Esophagus squamous epithelium (tissue), 5 donors: ENCODE data around the gene GDPD5. TPM values are rescaled to one million over a fixed set of nuclear protein-coding genes. Genes with fewer than 3 reads are reported as not detected.

Experiments
- DNase-seq: peaks from one replicate; lab custom pipeline; 2025; lab: John Stamatoyannopoulos, UW
- H3K27ac ChIP-seq, 4 donors: fragments of 200-600 bp; sonication (generic); one replicate each; pipeline ENCODE4 v1.5.1; 2016 to 2019; ENCODE audit warnings: mild to moderate bottlenecking in 1 of 4
- H3K27me3 ChIP-seq, 4 donors: fragments of 200-600 bp; sonication (generic); 1 replicate in 3 of 4; 2 replicates in 1 of 4; pipeline versions ENCODE4 v1.5.1 to v1.6.0; 2017 to 2021; ENCODE audit warnings: antibody characterized with exemption in 1 of 4
- H3K36me3 ChIP-seq, 3 donors: fragments of 200-600 bp; sonication (generic); one replicate each; pipeline ENCODE4 v1.5.1; 2016 to 2019
- H3K4me1 ChIP-seq, 3 donors: fragments of 200-600 bp; sonication (generic); one replicate each; pipeline ENCODE4 v1.5.1; 2017 to 2019
- H3K4me3 ChIP-seq, 4 donors: fragments of 200-600 bp; sonication (generic); 1 replicate in 3 of 4; 2 replicates in 1 of 4; pipeline ENCODE4 v1.5.1; 2016 to 2019; ENCODE audit warnings: mild to moderate bottlenecking in 2 of 4, moderate library complexity in 1 of 4
- H3K9me3 ChIP-seq, 3 donors: fragments of 200-600 bp; sonication (generic); one replicate each; pipeline ENCODE4 v1.5.1; 2016 to 2019
- CTCF ChIP-seq, 6 experiments: fragments of 450-650 bp in 4 of 6; fragments of 200-600 bp in 2 of 6; sonication (generic) in 2 of 6; IDR thresholded peaks; one replicate each; pipeline ENCODE4 v1.5.1; 2016 to 2019; ENCODE audit warnings: antibody characterized with exemption in 6 of 6, mild to moderate bottlenecking in 4 of 6, moderate library complexity in 4 of 6
- POLR2A ChIP-seq, 4 donors: fragments of 450-650 bp; IDR thresholded peaks; one replicate each; pipeline ENCODE4 v1.6.1; 2017; ENCODE audit warnings: antibody characterized with exemption in 4 of 4, mild to moderate bottlenecking in 4 of 4, moderate library complexity in 3 of 4
- WGBS, 2 donors: methylation state at CpG; one replicate each; pipeline ENCODE4 v1.1.5; 2018; 5-methylcytosine and 5-hydroxymethylcytosine counted together
- intact Hi-C: fragments of 100-400 bp; cut with DNase I; formaldehyde crosslinking; loops from one replicate; pipeline ENCODE4 v1.15.0; 2022
- total RNA-seq, 4 donors: library from RNA; depleted of rRNA; stranded (reverse); fragments of >200 nt; gene quantifications; one replicate each; pipeline ENCODE4 v1.1.0, GENCODE V29; 2016
- donor health status: DM: yes; HTN: yes; CAD: no.

Gene GDPD5
- total RNA-seq, 4 donors from 2014 or later, result 0.57 to 2.3 (median 1.6) TPM

- Histone ChIP-seq H3K36me3 (no peaks in the 10 kb centered on the region), H3K27ac (no peak overlapping the region), H3K27me3 (no peaks in the 10 kb centered on the region), H3K4me3 (no peak overlapping the region), H3K4me1 (peaks cover 0 to 5% (median 0%) of the 10 kb centered on the region in 3 donors), H3K9me3 (no peaks in the 10 kb centered on the region)
- intact Hi-C loops, result no loop called here
- TF ChIP-seq CTCF (IDR thresholded peaks at IDR 0.05) (no peak), POLR2A (IDR thresholded peaks at IDR 0.05) (no peak)
- DNase-seq, result no peak
- 59% methylated on average over 3 of the region's 6 CpGs; no CpG with 5 or more reads in 1 of the 2 donors for whole genome bisulfite sequencing, 2 donors
Observed at GRCh38 chr11:75461151-75461550, 64.6 kb downstream of the GDPD5 start.

GRCh38 chr11:75456596-75457183, 69.1 kb downstream of the GDPD5 start:
- Histone ChIP-seq H3K4me3 (no peak overlapping the region), H3K36me3 (no peaks in the 10 kb centered on the region), H3K4me1 (no peaks in the 10 kb centered on the region), H3K27ac (no peak overlapping the region), H3K9me3 (no peaks in the 10 kb centered on the region), H3K27me3 (peaks cover 0 to 13% (median 0%) of the 10 kb centered on the region in 4 donors)
- intact Hi-C loops, result no loop called here
- TF ChIP-seq POLR2A (IDR thresholded peaks at IDR 0.05), result no peak
- TF ChIP-seq CTCF (IDR thresholded peaks at IDR 0.05), result no peak
- 67 to 82% methylated on average over 5 to 13 of the region's 14 CpGs for WGBS, 2 donors
- DNase-seq, result no peak

GRCh38 chr11:75454987-75455386, 70.8 kb downstream of the GDPD5 start:
- DNase-seq, result no peak
- Histone ChIP-seq H3K36me3 (no peaks in the 10 kb centered on the region), H3K27me3 (peaks cover 0 to 28% (median 0%) of the 10 kb centered on the region in 4 donors), H3K4me1 (no peaks in the 10 kb centered on the region), H3K27ac (no peak overlapping the region), H3K9me3 (no peaks in the 10 kb centered on the region), H3K4me3 (no peak overlapping the region)
- intact Hi-C loops, result no loop called here
- no peak for TF ChIP-seq CTCF (IDR thresholded peaks at IDR 0.05)
- no peak for TF ChIP-seq POLR2A (IDR thresholded peaks at IDR 0.05)
- WGBS, 2 donors, result 72 to 84% methylated on average over 4 of the region's 5 CpGs

GRCh38 chr11:75453916-75454655, 71.7 kb downstream of the GDPD5 start:
- H3K36me3 ChIP-seq, result no peaks in the 10 kb centered on the region
- H3K27ac ChIP-seq, result no peak overlapping the region
- no peaks in the 10 kb centered on the region for H3K9me3 ChIP-seq
- H3K4me3 ChIP-seq, result no peak overlapping the region
- TF ChIP-seq POLR2A (IDR thresholded peaks at IDR 0.05), result no peak
- no peak for TF ChIP-seq CTCF (IDR thresholded peaks at IDR 0.05)
- DNase-seq, result no peak
- intact Hi-C loops, result no loop called here
- H3K4me1 ChIP-seq, result no peaks in the 10 kb centered on the region
- H3K27me3 ChIP-seq, result peaks cover 0 to 28% (median 0%) of the 10 kb centered on the region in 4 donors
- 61 to 73% methylated on average over 9 of the region's 9 CpGs for WGBS, 2 donors
